ENCODE results near the gene CHMP4B.

The CHMP4B gene, protein sequence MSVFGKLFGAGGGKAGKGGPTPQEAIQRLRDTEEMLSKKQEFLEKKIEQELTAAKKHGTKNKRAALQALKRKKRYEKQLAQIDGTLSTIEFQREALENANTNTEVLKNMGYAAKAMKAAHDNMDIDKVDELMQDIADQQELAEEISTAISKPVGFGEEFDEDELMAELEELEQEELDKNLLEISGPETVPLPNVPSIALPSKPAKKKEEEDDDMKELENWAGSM

DNA sequence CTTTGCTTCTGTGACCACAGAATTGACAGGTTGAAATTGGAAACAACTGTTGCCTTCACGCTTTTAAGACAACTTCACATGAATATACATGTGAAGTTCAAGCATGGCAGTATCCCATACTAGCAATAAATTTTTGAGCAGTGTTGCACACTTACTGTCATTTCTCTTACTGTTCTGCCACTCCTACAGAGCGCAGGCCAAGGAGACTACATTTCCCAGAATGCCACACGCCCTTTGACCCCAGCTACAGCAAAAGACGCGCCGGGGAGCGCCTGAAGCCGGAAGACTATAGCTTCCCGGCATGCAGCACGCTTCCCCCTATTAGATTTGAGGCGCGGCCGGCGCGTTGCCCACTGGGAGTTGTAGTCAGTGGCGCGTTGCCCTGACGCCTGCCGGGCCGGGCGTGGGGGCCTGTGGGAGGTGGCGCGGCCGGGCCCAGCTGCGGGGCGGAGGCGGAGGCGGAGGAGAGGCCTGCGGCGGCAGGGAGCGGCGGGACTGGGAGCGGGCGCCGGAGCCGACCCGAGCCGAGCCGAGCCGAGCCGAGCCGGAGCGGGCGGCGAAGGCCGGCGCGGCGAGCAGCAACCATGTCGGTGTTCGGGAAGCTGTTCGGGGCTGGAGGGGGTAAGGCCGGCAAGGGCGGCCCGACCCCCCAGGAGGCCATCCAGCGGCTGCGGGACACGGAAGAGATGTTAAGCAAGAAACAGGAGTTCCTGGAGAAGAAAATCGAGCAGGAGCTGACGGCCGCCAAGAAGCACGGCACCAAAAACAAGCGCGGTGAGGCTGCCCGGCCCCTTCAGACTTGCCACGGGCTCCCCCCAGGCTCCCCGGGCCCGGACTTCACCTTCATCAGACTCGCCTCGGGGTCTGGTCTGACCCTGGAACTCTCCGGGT lies at the start of gene CHMP4B:
CHMP4B (plus strand) TSS at position 464 of the 891 bp plus-strand sequence; CDS start at position 585, 121 bp downstream.
- DNase-seq (ENCODE audit: extremely low read depth in 1 of 2, low read depth in 1 of 2), result peak; percentile 96 to 97

DNA sequence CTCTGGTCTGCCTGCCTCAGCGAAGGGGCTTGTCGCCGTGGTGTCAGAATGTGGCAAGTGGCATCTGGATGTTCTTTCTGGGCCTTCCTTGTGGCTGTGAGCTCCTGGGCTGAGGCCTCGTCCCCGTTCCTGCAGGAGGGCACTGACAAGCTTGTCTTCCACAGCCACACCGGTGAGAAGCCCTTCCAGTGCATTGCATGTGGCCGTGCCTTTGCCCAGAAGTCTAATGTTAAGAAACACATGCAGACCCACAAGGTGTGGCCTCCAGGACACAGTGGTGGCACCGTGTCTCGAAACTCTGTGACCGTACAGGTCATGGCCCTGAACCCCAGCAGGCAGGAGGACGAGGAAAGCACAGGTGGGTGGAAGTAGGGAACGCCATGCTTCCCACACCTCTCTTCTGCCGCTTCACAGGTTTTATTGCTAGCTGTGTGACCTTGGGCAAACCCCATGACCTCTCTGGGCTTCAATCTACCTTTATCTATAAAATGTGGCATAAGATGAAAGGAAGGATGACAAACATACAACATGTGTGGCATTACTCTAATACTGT lies 49.4 kb upstream of the CHMP4B start:
- no peak for DNase-seq (ENCODE audit: extremely low read depth in 1 of 2, low read depth in 1 of 2)

DNA sequence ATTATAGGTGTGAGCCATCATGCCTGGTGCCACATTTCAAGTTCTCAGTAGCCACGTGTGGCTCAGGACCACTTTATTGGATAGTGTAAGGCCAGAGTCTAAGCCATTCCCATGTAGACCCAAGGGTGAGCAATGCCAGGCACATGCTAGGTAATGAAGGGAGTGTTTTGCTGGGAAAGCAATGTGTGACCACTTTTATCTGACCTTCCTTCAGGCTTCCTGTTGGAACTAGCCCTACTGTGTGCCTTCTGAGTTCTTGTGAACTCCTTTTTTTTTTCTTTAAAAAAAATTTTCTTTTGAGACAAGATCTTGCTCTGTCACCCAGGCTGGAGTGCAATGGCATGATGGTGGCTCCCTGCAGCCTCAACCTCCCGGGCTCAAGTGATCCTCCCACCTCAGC lies 46.0 kb upstream of the CHMP4B start:
- DNase-seq (ENCODE audit: extremely low read depth in 1 of 2, low read depth in 1 of 2), result no peak

DNA sequence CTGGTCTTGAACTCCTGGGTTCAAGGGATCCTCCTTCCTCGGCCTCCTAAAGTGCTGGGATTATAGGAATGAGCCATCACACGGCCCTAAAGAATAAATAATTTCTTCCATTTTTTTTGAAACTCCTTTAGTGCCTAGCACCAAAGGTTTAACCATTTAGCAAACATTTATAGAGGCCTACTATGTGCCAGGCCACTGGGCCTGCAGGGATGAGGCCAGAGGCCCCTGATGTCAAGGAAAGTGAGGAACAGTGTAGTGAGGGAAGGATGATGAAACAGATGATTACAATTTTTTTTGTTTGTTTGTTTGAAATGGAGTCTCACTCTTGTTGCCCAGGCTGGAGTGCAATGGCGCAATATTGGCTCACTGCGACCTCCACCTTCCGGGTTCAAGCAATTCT lies 45.6 kb upstream of the CHMP4B start:
- no peak for DNase-seq (ENCODE audit: extremely low read depth in 1 of 2, low read depth in 1 of 2)

DNA sequence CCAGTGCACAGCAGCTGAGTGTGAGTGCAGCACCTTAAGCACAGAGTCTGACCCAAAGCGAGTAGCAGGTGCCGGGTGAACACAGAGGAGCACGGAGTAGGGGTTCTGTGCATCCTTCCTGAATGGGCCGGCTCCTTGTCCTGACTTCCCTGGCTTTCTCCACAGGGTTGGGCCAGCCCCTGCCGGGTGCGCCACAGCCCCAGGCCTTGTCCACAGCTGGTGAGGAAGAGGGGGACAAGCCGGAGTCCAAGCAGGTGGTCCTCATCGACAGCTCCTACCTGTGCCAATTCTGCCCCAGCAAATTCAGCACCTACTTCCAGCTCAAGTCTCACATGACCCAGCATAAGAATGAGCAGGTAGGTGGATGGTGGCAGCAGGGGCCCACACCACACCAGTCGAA lies 44.5 kb upstream of the CHMP4B start:
- DNase-seq (ENCODE audit: extremely low read depth in 1 of 2, low read depth in 1 of 2), result no peak

DNA sequence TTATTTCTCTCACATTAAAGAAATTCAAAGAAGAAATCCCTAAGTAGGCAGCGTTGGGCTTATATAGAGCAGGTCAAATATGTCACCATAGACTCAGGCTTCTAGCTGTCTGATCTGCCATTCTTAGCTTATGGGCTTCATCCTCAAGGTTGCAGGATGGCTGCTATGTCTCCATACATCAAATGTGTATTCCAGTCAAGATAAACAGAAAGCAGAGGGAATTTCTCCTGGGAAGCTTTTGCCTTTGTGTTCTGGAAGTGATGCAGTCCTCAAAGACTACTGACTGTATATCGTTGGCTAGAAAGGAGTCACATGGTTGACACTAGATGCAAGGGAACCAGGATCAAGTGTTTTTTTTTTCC lies 43.4 kb upstream of the CHMP4B start:
- no peak for DNase-seq (ENCODE audit: extremely low read depth in 1 of 2, low read depth in 1 of 2)

DNA sequence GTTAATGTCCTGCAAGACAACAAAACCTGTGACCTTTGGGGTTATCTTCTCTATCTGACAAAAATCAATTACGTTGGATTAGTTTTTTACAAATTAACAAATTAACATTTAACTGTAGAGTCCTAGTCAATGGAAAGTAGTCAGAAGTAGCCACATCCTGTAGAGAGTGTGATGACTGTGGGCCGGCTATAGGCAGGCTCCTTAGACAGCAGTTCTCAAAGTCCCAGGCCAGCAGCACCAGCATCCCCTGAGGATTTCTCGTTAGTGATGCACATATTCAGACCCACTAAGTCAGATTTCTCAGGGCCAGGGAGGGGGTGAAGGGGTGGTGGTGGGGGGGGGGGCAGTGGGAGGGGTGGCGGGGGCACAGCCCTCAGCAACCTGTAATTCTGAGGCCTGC lies 42.1 kb upstream of the CHMP4B start:
- DNase-seq (ENCODE audit: extremely low read depth in 1 of 2, low read depth in 1 of 2), result no peak

DNA sequence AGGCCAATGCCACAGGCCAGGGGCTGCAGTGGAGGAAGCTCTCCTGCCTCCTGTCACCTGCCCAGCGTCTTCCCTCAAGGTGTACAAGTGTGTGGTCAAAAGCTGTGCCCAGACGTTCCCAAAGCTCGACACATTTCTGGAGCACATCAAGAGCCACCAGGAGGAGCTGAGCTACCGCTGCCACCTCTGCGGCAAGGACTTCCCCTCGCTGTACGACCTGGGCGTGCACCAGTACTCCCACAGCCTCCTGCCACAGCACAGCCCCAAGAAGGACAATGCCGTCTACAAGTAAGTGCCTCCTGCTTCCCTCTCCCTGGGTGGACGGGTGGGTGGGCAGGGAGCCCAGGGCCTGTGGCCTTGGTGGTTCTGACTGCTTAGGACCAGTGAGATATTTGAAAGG lies 41.1 kb upstream of the CHMP4B start:
- DNase-seq (ENCODE audit: extremely low read depth in 1 of 2, low read depth in 1 of 2), result no peak

DNA sequence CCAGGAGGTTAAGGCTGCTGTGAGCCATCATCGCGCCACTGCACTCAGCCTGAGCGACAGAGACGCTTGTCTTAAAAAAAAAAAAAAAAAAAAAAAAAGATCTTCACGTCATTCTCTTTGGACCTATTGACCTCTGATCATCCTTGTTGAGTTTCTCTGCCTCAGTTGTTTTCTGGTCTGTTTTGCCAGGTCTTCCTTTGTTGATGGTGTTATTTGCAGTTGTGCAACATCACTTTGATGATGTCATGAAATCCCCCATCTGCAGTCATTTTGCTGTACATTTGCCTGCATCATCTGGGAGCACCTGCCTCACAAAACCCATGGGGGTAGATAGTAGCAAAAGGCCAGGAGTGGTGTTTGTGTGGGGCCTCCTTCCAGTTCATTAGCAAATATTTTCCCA lies 39.2 kb upstream of the CHMP4B start:
- no peak for DNase-seq (ENCODE audit: extremely low read depth in 1 of 2, low read depth in 1 of 2)

DNA sequence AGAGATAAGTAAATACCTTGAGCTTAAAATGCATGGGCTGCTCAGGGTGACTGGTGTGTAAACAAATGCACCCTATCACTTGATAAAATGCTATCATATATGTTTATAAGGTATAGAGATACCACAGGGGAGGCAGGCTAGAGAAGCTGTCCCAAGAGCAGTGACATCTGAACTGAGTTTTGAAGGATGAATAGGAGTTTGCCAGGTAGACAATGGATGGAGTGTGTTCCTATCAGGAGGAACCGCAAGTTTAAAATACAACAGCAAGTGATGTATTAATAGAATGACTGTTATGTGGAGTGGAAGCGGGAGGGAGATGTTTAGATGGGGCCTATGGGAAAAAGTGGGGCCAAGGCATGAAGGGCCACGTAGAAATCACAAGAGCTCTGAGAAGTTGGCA lies 38.7 kb upstream of the CHMP4B start:
- no peak for DNase-seq (ENCODE audit: extremely low read depth in 1 of 2, low read depth in 1 of 2)

DNA sequence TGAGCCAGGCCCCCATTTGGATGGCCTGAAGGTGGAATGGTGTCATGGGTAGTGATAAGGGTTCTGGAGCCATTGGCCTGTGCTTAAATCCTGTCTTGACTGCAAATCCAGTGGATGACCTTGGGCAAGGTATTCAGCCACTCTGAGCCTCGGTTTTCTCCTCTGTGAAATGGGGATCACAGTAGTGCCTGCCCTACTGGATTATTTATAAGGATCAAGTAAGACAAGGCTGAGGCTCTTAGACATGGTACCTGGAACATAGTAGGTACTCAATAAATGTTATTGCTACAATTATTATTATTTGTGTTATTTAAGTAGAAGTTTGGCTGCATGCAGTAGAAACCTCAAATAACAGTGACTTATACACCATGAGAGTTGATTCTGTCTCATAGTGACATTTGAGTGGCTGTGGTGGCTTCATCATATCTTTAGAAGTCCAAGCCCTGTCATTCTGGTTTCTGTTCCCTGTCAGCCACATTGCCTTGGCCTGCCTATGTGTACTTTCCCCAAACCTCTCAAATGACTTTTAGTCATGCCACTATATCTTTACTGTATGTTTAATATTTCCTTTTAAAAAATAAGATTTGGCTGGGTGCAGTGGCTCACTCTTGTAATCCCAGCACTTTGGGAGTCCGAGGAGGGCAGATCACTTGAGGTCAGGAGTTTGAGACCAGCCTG lies 37.6 kb upstream of the CHMP4B start:
- DNase-seq (ENCODE audit: extremely low read depth in 1 of 2, low read depth in 1 of 2), result no peak

DNA sequence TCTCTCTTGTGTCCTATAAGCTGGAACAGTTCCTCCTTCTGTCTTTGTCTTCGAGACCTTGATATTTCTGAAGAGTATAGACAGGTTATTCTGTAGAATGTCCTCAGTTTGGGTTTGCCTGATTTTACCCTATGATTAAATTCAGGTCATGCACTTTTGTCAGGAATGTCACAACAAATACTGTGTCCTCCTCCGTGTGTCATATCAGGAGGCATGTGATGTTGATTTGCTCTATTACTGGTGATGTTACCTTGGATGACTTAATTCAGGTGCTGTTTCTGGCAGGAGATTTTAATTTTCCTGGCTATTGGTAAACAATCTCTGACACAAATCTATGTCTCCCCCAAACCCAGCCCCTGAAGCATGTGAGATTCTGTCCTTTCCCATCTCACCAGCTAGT lies 33.3 kb upstream of the CHMP4B start:
- no peak for DNase-seq (ENCODE audit: extremely low read depth in 1 of 2, low read depth in 1 of 2)

DNA sequence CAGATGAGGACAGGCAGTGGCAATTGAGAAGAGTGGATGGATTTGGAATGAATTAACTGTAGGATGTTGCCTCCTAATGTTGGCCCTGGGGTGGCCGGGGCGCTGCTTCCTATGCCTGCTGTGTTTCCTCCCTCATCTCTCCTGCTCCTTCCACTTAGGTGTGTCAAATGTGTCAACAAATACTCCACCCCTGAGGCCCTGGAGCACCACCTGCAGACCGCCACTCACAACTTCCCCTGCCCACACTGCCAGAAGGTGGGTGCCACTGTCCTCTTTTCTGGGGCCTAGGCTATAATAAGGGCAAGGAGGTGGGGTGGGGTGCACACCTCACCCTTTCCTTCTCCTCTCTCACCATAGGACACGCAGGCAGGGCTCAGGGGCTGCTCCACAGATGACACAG lies 30.0 kb upstream of the CHMP4B start:
- DNase-seq (ENCODE audit: extremely low read depth in 1 of 2, low read depth in 1 of 2), result no peak

DNA sequence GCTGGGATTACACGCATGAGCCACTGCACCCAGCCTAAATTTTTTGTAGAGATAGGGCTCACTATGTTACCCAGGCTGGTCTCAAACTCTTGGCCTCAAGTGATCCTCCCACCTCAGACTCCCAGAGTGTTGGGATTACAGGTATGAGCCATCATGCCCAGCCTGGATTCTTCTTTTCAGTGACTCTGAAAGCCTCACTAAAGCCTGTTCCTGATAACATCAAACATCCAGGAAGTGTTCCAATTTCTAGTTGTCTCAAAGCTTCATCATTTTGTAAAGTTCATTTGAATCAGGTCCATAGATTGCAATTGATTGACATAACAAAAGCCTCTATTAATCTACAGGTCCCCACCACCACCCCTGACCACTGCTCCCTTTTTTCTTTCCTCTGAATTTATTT lies 29.2 kb upstream of the CHMP4B start:
- DNase-seq (ENCODE audit: extremely low read depth in 1 of 2, low read depth in 1 of 2), result no peak

DNA sequence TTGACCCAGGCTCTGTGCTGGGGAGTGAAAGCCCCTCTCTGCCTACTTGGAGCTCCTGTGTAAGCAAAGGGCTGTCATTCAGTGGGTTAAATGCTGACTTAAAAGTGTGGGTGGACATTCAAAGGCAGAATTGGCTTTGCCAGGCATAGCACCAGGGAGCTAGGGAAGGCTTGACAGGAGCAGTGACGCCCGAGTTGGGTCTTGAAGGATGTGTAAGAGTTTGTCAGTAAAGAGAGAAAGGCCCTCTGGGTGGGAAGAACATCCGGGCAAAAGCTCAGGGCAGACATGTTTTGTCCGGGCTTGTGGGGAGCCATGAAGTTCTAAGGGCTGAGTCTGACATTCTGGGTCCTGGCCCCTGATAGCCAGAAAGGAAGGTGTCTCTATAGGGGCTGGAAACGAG lies 27.9 kb upstream of the CHMP4B start:
- no peak for DNase-seq (ENCODE audit: extremely low read depth in 1 of 2, low read depth in 1 of 2)

DNA sequence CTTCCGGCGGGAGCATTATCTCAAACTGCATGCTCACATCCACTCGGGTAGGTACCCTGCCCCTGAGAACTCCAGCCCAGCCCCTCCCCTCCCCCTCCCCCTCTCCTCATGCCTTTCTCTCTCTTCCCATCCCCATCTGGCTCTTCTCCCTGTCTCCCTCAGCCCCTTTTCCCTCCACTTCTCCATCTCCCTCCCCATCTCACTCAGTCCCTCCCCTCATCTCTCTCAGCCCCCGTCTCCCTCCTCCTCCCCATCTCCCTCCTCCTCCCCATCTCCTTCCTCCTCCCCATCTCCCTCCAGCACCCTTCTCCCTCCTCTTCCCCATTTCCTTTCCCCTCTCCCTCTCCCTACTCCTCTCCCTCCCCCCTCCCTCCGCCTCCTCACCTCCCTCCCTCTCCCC lies 27.3 kb upstream of the CHMP4B start:
- no peak for DNase-seq (ENCODE audit: extremely low read depth in 1 of 2, low read depth in 1 of 2)

DNA sequence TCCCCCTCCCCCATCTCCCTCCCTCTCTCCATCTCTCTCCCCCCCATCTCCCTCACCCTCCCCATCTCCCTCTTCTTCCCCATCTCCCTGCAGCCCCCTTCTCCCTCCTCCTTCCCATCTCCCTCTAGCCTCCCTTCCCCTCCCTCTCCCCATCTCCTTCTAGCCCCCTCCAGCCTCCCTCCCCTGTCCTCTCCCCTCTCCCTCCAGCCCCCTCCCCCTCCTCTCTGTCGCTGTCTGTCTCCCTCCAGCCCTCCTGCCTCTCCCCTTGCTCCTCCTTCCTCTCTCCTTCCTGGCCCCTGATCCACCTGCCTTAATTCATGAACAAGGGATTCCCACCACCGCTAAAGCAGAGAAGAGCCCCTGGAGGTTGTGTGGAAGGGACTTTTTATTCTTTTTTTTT lies 26.9 kb upstream of the CHMP4B start:
- DNase-seq (ENCODE audit: extremely low read depth in 1 of 2, low read depth in 1 of 2), result no peak

DNA sequence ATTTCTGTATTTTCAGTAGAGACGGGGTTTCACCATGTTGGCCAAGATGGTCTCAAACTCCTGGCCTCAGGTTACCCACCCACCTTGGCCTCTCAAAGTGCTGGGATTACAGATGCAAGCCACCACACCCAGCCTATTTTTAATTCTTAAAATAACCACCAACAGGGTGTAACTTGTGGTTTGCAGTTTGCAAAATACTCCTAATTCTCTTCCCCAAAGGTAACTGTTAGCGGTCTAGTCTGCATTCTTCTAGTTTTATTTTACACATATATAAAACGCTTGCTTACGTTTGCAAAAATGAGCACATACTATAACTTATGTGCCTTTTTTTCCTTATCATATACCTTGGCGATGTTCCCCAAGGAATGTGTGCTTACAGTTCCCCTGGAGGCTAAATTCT lies 25.6 kb upstream of the CHMP4B start:
- no peak for DNase-seq (ENCODE audit: extremely low read depth in 1 of 2, low read depth in 1 of 2)

DNA sequence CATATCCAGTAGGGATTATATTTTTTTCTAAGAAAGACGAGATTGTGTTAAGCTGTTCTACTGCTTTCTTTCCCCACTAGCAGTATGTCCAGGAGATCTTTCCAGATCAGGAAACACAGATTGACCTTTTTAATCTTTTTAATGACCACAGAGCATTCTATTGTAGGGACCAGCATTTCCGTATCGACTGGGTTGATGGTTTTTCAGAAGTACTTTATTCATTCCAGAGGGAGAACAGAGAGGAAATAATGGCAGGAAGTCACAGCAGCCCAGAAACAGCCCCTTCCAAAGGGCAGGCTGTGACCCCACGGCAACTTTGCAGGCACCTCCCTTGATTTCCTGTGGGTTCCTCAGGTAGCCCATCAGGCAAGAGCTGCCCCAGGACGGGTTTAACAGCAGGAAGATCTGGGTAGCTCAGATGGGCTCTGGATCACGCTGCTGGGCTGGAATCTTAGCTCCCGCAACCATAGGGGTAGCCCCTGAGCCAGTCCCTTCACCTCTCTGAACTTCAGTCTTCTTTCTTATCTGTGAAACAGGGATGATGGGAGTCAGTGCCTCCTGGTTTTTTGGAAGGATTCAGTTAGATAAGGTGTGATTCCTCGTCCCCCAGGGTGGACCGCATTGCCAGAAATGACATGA lies 23.8 kb upstream of the CHMP4B start:
- no peak for DNase-seq (ENCODE audit: extremely low read depth in 1 of 2, low read depth in 1 of 2)

DNA sequence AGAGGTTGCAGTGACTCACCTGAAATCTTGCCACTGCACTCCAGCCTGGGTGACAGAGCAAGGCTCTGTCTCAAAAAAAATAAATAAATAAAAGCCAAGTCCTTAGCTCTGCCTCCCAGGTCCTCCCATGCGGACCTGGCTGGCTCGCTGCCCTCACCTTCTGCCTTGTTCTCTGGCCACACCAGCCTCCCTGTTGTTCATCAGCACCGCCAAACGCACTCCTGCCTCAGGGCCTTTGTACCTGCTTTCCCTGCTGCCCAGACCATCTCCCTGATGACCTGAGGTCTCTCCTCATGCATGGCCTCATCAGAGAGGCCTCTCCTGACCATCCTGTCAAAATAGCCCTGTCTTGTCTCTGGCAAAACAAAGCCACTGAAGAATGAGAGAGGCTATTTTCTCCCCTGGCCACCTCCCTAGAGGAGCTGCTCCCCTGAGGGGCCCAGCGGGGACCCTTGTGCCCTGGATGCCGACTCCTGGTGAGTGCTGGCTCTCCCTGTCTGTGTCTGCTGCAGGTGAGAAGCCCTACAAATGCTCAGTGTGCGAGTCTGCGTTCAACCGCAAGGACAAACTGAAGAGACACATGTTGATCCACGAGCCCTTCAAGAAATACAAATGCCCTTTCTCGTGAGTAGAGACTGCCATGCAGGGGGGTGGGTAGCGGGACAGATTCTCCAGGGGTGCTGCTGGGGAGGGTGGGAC lies 22.6 kb upstream of the CHMP4B start:
- DNase-seq (ENCODE audit: extremely low read depth in 1 of 2, low read depth in 1 of 2), result no peak
